Measurements from ENCODE around the gene REEP1.

DNA sequence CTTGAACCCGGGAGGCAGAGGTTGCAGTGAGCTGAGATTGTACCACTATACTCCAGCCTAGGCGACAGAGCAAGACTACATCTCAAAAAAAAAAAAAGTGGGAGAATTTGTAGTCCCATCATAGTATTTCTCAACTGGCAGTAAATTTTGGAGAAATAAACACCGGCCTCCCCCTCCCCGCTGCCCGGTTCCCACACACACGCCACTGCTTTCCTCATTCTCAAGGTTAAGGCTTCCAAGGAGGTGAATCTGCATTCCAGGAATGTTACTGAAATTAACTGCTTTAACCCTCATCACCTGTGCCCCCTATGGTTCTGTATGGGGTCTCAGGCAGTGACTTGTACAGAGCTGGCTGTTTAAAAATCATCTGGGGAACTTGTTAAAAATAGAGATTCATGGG is 88.2 kb downstream of the REEP1 start:
- TF ChIP-seq, protein P1, sequence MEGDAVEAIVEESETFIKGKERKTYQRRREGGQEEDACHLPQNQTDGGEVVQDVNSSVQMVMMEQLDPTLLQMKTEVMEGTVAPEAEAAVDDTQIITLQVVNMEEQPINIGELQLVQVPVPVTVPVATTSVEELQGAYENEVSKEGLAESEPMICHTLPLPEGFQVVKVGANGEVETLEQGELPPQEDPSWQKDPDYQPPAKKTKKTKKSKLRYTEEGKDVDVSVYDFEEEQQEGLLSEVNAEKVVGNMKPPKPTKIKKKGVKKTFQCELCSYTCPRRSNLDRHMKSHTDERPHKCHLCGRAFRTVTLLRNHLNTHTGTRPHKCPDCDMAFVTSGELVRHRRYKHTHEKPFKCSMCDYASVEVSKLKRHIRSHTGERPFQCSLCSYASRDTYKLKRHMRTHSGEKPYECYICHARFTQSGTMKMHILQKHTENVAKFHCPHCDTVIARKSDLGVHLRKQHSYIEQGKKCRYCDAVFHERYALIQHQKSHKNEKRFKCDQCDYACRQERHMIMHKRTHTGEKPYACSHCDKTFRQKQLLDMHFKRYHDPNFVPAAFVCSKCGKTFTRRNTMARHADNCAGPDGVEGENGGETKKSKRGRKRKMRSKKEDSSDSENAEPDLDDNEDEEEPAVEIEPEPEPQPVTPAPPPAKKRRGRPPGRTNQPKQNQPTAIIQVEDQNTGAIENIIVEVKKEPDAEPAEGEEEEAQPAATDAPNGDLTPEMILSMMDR (IDR thresholded peaks at IDR 0.05): no peak
- TF ChIP-seq ZFX (IDR thresholded peaks at IDR 0.05; ENCODE audit: borderline replicate concordance): no peak
